ENCODE results near the gene ACACB.

The ACACB gene

GRCh38 chr12:109151457-109151856 lies 35.1 kb downstream of the ACACB start:
- TF ChIP-seq EZH2 (IDR thresholded peaks at IDR 0.05; ENCODE audit: borderline replicate concordance, low read depth, low read length, severe bottlenecking), result no peak
- no peak for TF ChIP-seq CTCF (IDR thresholded peaks at IDR 0.05; ENCODE audit: borderline replicate concordance, extremely low read depth, low read length, poor library complexity, severe bottlenecking)
- H3K27ac ChIP-seq (ENCODE audit: low read length), result no peak overlapping the region
- no peak overlapping the region for H3K4me3 ChIP-seq (ENCODE audit: low read depth in 1 of 2, low read length in 2 of 2)
- H2AFZ ChIP-seq (ENCODE audit: low read depth, low read length), result no peak overlapping the region
- no peaks in the 10 kb centered on the region for H3K79me2 ChIP-seq (ENCODE audit: insufficient read depth, low read length)
- DNase-seq (no peak), ATAC-seq (ENCODE audit: insufficient read depth, low read depth) (no peak)
- H4K20me1 ChIP-seq (ENCODE audit: insufficient read depth, low read length), result 0 out of 2 replicates have a peak, but pooled peaks cover 4% of the 10 kb centered on the region
- no peak overlapping the region for H3K9ac ChIP-seq (ENCODE audit: low read depth, low read length)
- no peaks in the 10 kb centered on the region for H3K4me1 ChIP-seq (ENCODE audit: insufficient read depth, low read length)
- no peaks in the 10 kb centered on the region for H3K9me3 ChIP-seq (ENCODE audit: insufficient read depth, low read length, severe bottlenecking)
- H3K36me3 ChIP-seq (ENCODE audit: insufficient read depth, low read length), result no peaks in the 10 kb centered on the region
- peaks cover 20% of the 10 kb centered on the region for H3K27me3 ChIP-seq (ENCODE audit: insufficient read depth, low read length, poor library complexity)
- no peak overlapping the region for H3K4me2 ChIP-seq (ENCODE audit: insufficient read depth, low read length)

GRCh38 chr12:109153821-109154441 lies 37.5 kb downstream of the ACACB start:
- H4K20me1 ChIP-seq (ENCODE audit: insufficient read depth, low read length), result 0 out of 2 replicates have a peak, but pooled peaks cover 4% of the 10 kb centered on the region
- no peak overlapping the region for H3K9ac ChIP-seq (ENCODE audit: low read depth, low read length)
- no peak for TF ChIP-seq EZH2 (IDR thresholded peaks at IDR 0.05; ENCODE audit: borderline replicate concordance, low read depth, low read length, severe bottlenecking)
- no peak for TF ChIP-seq CTCF (IDR thresholded peaks at IDR 0.05; ENCODE audit: borderline replicate concordance, extremely low read depth, low read length, poor library complexity, severe bottlenecking)
- no peaks in the 10 kb centered on the region for H3K9me3 ChIP-seq (ENCODE audit: insufficient read depth, low read length, severe bottlenecking)
- no peak overlapping the region for H3K4me2 ChIP-seq (ENCODE audit: insufficient read depth, low read length)
- ATAC-seq (ENCODE audit: insufficient read depth, low read depth), result no peak
- no peaks in the 10 kb centered on the region for H3K36me3 ChIP-seq (ENCODE audit: insufficient read depth, low read length)
- no peak overlapping the region for H2AFZ ChIP-seq (ENCODE audit: low read depth, low read length)
- no peak overlapping the region for H3K4me3 ChIP-seq (ENCODE audit: low read depth in 1 of 2, low read length in 2 of 2)
- H3K27me3 ChIP-seq (ENCODE audit: insufficient read depth, low read length, poor library complexity), result peaks cover 20% of the 10 kb centered on the region
- no peak for DNase-seq
- no peaks in the 10 kb centered on the region for H3K79me2 ChIP-seq (ENCODE audit: insufficient read depth, low read length)
- H3K4me1 ChIP-seq (ENCODE audit: insufficient read depth, low read length), result no peaks in the 10 kb centered on the region
- no peak overlapping the region for H3K27ac ChIP-seq (ENCODE audit: low read length)

GRCh38 chr12:109154451-109155438 lies 38.4 kb downstream of the ACACB start:
- peaks cover 20% of the 10 kb centered on the region for H3K27me3 ChIP-seq (ENCODE audit: insufficient read depth, low read length, poor library complexity)

More at GRCh38 chr12:109154451-109155438, 38.4 kb downstream of the ACACB start:
- ATAC-seq (ENCODE audit: insufficient read depth, low read depth), result no peak
- DNase-seq, result no peak
- Histone ChIP-seq H4K20me1 (ENCODE audit: insufficient read depth, low read length) (0 out of 2 replicates have a peak, but pooled peaks cover 3% of the 10 kb centered on the region), H3K9me3 (ENCODE audit: insufficient read depth, low read length, severe bottlenecking) (no peaks in the 10 kb centered on the region), H3K4me2 (ENCODE audit: insufficient read depth, low read length) (no peak overlapping the region), H3K27ac (ENCODE audit: low read length) (no peak overlapping the region), H3K36me3 (ENCODE audit: insufficient read depth, low read length) (no peaks in the 10 kb centered on the region), H3K79me2 (ENCODE audit: insufficient read depth, low read length) (no peaks in the 10 kb centered on the region), H3K4me1 (ENCODE audit: insufficient read depth, low read length) (no peaks in the 10 kb centered on the region), H3K4me3 (ENCODE audit: low read depth in 1 of 2, low read length in 2 of 2) (no peak overlapping the region), H3K9ac (ENCODE audit: low read depth, low read length) (no peak overlapping the region), H2AFZ (ENCODE audit: low read depth, low read length) (no peak overlapping the region; the same call in 1 of the 2 replicates)
- TF ChIP-seq CTCF (IDR thresholded peaks at IDR 0.05; ENCODE audit: borderline replicate concordance, extremely low read depth, low read length, poor library complexity, severe bottlenecking) (no peak), EZH2 (IDR thresholded peaks at IDR 0.05; ENCODE audit: borderline replicate concordance, low read depth, low read length, severe bottlenecking) (no peak)

Data from DND-41 (cell line).